ENCODE measurements around the gene LRR1.

DNA sequence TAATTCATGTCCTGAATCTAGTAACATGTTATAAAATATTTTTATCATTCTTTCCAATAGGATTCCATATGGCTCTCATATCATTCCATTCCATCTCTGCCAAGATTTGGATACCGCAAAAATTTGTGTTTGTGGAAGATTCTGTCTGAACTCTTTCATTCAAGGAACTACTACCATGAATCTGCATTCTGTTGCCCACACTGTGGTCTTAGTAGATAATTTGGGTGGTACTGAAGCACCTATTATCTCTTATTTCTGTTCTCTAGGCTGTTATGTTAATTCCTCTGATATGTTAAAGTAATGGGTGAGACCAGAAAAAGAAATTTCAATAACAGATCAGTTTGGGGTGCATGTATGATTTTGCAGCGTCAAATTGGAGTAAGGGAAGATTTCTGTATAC is 15.5 kb downstream of the LRR1 start:
- TF ChIP-seq CTCF (IDR thresholded peaks at IDR 0.05; ENCODE audit: insufficient read depth, low read length) (no peak), REST (IDR thresholded peaks at IDR 0.05; ENCODE audit: insufficient replicate concordance, low read depth) (no peak)

Data from HL-60 (cell line).